Stimulated activated CD8-positive, alpha-beta memory T cell treated with anti-CD3 and anti-CD28 coated beads, Interleukin-2, amount 100 ng/mL, for 48 hours (primary cell): ENCODE data around the gene PLEKHA1.

Experiments used
- DNase-seq, 2 donors: peaks; one replicate each; pipeline ENCODE4 v3.0.0-alpha.2; 2020; ENCODE audit warnings: low read depth in 2 of 2

PLEKHA1 gene

GRCh38 chr10:122374237-122374858 lies at the start of gene PLEKHA1:
TSS of gene PLEKHA1 (plus strand) at chr10:122374708. CDS start at chr10:122393201, 18,493 bp downstream.
- DNase-seq: peak; percentile 89

- DNase-seq: no peak
Measured at GRCh38 chr10:122325235-122325634, 49.3 kb upstream of the PLEKHA1 start.

- no peak for DNase-seq
Measured at GRCh38 chr10:122326385-122326784, 48.1 kb upstream of the PLEKHA1 start.

- no peak for DNase-seq
Measured at GRCh38 chr10:122326806-122327205, 47.7 kb upstream of the PLEKHA1 start.

GRCh38 chr10:122327237-122328206 lies 47.0 kb upstream of the PLEKHA1 start:
- DNase-seq: no peak

- no peak for DNase-seq
Measured at GRCh38 chr10:122328676-122329075, 45.8 kb upstream of the PLEKHA1 start.

- no peak for DNase-seq
Measured at GRCh38 chr10:122329416-122329815, 45.1 kb upstream of the PLEKHA1 start.

- DNase-seq: no peak
Measured at GRCh38 chr10:122331100-122331499, 43.4 kb upstream of the PLEKHA1 start.

- DNase-seq: no peak
Measured at GRCh38 chr10:122331615-122332446, 42.7 kb upstream of the PLEKHA1 start.

GRCh38 chr10:122333037-122333436 lies 41.5 kb upstream of the PLEKHA1 start:
- DNase-seq: peak in 1 of 2 donors; percentile 13

- DNase-seq: no peak
Measured at GRCh38 chr10:122336332-122336731, 38.2 kb upstream of the PLEKHA1 start.

- no peak for DNase-seq
Measured at GRCh38 chr10:122336961-122337360, 37.5 kb upstream of the PLEKHA1 start.

GRCh38 chr10:122338609-122339441 lies 35.7 kb upstream of the PLEKHA1 start:
- DNase-seq: no peak

GRCh38 chr10:122341141-122341810 lies 33.2 kb upstream of the PLEKHA1 start:
- DNase-seq: no peak

GRCh38 chr10:122342293-122343134 lies 32.0 kb upstream of the PLEKHA1 start:
- peak; percentile 14 to 32 for DNase-seq

GRCh38 chr10:122343135-122343800 lies 31.2 kb upstream of the PLEKHA1 start:
- DNase-seq: no peak

GRCh38 chr10:122343936-122344335 lies 30.6 kb upstream of the PLEKHA1 start:
- no peak for DNase-seq

- no peak for DNase-seq
Measured at GRCh38 chr10:122344741-122345258, 29.7 kb upstream of the PLEKHA1 start.
